GM21737 (cell line): ENCODE data around the gene CLIC6.
"Not testable (repeated sequence)": the region's sequence is repeated elsewhere in the genome, so short reads cannot be mapped to it uniquely, and the experiment has no call there.

ENCODE experiments used
- ATAC-seq: cut with Tn5 transposase; IDR thresholded peaks from one replicate; pipeline ENCODE4 v1.9.1; 2021; ENCODE audit warnings: mild to moderate bottlenecking, moderate library complexity; ENCODE audit not compliant: unreplicated experiment

Gene CLIC6

DNA sequence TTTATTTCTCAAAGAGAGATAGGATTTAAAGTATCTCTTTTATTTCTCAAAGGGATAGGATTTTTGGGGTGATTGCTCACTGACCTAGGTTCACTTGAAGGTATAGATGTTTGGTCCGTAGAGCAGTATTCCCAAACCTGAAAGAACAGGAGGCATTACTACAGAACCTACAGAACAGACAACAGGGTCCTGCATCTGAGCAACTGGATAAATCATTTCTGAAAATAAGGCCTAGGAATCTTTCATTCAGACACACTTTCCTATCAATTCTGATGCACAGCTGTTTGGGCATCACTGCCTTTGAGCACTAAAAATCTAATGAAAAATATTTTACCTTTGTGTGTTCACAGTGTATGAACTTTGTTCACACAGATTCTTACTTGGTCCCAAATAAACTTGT lies 17.2 kb upstream of the CLIC6 start:
- ATAC-seq, result no peak

DNA sequence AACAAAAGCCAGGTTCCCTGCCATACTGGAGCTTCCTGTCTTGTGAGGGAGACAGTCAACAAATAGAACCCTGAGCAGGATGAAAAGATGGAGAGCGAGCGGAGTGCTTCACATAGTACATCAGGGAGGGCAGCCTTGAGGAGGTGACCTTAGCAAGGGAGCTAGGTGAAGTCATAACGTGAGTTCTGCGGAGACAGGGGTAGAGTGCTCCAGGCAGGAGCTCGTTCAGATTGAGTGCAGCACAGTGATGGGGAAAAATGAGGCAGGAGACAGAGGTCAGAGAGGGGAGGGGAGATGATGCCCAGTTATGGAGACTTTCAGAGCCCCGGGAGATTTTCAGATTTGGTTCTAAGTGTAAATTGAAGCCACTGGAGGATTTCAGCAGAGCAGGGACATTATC lies 15.3 kb upstream of the CLIC6 start:
- no peak for ATAC-seq

DNA sequence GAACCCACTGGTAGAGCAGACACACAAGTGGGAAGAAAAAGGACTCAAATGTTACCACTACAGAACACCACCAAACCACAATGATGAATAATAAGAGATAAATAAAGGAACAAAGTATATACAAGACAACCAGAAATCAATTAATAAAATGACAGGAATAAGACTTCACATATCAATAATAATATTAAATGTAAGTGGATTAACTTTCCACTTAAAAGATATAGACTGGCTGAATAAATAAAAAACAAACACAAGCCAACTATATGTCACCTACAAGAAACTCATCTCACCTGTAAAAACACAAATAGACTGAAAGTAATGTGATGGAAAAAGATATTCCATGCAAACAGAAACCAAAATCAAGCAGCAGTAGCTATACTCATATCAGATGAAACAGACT lies 6.9 kb upstream of the CLIC6 start:
- no peak for ATAC-seq

DNA sequence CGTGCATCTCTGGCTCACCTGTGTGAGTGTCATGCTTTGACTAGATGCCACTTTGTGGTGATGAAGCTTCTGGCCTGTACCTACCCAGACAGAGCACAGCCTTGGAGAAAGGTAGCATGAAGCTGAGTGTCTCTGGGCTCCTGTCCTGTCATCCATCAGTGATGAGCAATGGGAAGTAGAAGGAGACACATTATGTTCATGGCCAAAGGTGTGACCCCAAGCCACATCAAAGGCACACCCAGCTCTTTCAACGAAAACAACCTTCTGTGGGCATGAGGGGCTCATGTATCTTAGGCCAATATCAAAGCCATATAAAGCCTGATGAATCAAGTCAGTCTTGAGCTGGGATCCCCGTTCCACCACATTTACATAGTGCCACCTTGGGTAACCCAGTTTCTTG lies 1.0 kb upstream of the CLIC6 start:
- no peak for ATAC-seq

DNA sequence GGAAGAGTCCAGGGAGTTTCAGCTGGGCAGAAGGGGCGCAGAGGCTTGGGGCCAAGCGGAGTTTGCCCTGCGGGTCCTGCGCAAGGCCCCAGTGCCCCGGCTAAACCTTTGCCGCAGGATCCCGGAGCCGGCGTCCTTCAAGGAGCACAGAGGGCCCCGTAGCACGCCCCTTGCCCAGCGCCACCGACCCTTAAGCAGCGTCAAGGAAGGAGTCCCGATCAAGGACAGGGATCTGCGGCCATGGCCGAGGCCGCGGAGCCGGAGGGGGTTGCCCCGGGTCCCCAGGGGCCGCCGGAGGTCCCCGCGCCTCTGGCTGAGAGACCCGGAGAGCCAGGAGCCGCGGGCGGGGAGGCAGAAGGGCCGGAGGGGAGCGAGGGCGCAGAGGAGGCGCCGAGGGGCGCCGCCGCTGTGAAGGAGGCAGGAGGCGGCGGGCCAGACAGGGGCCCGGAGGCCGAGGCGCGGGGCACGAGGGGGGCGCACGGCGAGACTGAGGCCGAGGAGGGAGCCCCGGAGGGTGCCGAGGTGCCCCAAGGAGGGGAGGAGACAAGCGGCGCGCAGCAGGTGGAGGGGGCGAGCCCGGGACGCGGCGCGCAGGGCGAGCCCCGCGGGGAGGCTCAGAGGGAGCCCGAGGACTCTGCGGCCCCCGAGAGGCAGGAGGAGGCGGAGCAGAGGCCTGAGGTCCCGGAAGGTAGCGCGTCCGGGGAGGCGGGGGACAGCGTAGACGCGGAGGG lies 520 bp downstream of the CLIC6 start:
- ATAC-seq, result no peak

DNA sequence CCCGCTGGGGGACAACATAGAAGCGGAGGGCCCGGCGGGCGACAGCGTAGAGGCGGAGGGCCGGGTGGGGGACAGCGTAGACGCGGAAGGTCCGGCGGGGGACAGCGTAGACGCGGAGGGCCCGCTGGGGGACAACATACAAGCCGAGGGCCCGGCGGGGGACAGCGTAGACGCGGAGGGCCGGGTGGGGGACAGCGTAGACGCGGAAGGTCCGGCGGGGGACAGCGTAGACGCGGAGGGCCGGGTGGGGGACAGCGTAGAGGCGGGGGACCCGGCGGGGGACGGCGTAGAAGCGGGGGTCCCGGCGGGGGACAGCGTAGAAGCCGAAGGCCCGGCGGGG lies 1.1 kb downstream of the CLIC6 start:
- not testable (repeated sequence) for ATAC-seq

DNA sequence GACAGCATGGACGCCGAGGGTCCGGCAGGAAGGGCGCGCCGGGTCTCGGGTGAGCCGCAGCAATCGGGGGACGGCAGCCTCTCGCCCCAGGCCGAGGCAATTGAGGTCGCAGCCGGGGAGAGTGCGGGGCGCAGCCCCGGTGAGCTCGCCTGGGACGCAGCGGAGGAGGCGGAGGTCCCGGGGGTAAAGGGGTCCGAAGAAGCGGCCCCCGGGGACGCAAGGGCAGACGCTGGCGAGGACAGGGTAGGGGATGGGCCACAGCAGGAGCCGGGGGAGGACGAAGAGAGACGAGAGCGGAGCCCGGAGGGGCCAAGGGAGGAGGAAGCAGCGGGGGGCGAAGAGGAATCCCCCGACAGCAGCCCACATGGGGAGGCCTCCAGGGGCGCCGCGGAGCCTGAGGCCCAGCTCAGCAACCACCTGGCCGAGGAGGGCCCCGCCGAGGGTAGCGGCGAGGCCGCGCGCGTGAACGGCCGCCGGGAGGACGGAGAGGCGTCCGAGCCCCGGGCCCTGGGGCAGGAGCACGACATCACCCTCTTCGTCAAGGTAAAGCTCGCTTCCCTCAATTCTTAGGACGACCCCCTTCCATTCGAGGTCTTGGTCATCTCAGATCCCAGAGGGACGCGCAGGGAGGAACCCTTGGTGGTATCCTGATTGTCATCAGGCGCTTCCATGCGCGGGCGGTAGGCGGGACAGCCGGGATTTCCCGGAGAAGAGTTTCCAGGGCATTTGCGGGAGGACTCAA lies 1.6 kb downstream of the CLIC6 start:
- no peak for ATAC-seq

DNA sequence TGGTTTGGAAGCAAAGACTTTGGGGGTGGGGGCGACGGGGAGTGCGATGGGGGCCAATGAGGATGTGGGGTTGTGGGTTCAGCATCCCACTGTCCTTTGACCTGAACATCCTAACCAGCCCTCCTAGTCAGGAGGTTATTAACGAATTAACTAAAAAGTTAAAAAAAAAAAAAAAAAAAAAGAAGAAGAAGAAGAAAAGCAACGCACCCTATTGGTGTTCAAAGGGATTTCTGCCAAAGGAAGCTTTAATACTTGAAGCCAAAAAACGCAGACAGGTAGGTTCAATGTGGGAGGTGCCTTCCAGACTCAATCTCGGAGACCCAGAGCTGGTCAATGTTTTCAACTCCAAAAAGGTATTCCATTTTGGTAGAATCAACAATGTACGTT lies 2.2 kb downstream of the CLIC6 start:
- ATAC-seq, result no peak

DNA sequence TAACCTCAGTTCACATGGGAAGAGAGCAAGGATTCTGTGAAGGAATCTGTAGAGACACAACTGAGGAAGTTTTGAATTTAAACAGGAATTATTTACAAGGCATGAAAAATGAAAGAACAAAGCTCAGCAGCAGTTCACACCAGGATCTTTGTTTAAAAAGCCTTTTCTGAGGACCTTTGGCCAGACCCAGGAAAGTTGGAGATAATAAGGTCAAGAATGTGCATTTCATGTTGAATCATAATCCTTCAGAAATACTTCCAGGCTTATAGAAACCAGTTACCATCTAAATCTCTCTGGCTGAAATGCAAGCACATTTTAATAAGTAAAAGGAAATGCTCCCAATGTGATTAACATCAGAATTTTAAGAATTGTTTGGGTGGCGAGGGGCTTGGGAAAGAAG lies 2.7 kb downstream of the CLIC6 start:
- ATAC-seq, result no peak

DNA sequence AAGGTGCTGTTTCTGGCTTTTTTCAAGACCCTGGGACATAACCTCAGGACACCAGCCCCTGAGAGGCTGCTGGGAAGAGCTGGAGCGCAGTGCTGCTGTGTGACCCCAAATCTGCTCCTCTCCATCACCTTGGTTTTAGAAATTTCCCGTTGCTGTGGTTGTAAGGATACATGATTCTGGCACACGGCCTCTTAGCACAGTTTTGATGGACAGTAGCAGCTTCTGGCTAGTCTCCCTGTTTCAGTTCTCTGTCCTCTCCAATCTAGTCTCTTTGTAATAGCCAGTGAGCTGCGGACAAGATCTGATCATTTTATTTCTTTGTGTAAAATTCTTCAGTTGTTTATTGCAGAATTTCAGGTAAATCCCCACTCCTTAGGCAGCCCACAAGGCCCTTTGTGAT lies 3.1 kb downstream of the CLIC6 start:
- ATAC-seq, result no peak

DNA sequence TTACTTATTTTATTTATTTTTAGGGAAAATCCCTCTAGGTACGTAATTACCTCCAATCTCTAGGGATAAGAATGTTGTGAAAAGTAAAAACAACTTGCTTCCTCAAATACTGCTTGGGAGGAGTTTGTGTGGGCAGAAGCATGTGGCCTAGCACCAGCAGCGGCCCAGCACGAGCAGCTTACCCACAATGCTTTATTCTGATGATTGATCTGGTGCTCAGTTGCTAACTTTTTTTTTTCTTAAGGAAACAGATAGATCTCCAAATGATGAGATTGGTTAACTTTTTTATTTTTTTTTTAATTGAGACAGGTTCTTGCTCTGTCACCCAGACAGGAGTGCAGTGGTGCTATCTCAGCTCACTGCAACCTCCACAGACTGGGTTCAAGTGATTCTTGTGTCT lies 4.2 kb downstream of the CLIC6 start:
- no peak for ATAC-seq

DNA sequence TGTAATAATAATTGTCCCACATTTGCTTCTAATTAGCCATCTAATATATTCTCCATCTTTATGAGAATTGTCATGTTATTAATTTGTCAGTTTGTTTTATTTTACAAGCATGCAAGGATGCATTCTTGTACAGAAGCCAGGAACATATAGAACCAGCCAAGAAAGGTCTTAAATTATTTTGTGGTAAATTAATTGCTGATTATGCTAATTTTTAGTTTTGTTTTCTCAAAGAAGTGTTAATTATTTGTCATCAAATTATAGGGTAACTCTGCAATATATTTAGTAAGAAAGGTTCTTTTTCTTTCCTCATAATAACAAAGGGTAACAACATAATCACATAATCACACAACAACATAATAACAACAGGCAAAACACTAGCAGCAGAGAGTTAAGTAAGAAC lies 5.7 kb downstream of the CLIC6 start:
- no peak for ATAC-seq

DNA sequence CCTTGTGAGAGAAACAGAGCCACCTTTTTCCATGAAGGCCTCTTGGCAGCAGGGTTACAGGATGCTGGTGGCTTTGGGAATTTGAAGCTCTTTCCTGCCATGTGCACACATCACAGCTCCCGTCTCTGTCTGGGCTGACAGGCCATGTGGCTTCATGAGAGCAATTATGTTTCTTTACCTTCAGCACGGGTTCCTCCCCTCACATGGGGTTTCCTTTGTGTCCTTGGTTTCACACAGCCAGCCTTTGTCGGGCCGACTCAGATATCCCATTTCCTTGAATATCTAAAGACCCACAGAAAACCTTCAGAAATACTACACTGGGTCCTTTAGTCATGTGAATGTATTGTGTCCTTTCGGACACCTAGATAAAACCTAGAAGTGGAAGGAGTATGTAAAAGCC lies 7.1 kb downstream of the CLIC6 start:
- no peak for ATAC-seq

DNA sequence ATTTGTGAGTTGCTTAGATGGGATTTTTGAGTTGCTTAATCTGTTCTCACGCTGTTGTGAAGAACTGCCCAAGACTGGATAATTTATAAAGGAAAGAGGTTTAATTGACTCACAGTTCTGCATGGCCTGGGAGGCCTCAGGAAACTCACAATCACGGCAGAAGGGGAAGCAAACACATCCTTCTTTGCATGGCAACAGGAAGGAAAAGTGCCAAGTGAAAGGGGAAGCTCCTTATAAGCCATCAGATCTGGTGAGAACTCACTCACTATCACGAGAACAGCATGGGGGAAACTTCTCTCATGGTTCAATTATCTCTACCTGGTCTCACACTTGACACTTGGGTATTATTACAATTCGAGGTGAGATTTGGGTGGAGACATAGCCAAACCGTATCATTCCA lies 10.3 kb downstream of the CLIC6 start:
- no peak for ATAC-seq

DNA sequence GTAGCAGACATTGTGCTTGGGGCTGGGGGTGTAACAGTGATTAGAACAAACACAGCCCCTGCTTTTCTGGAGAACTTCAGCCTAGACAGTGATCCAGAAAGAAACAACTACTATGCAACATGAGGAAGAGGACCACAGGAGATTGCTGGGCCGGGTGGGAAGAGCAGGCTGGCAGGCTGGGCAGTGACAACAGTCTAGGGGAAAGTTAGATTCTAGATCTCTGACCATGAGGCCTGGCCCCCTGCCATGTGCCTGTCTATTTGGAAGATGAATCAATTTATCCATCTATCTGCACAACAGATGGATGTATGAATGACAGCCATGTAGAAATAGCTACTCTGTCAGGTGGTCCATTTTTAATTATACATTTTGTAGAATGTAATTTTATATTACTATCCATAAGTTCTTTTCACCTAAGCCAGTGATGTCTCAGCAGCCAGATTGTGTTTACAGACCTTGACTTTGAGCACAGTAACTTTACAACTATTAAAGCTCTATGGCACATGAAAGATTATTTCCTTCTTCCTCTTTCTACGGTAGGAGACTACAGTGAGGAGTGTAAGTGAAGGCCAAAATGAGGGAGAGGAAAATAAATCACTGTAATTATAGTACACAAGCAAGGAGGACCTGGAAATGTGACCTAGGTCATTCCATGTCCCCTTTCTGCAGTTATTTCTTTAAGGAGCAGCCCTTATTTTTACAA lies 15.5 kb downstream of the CLIC6 start:
- ATAC-seq, result no peak

DNA sequence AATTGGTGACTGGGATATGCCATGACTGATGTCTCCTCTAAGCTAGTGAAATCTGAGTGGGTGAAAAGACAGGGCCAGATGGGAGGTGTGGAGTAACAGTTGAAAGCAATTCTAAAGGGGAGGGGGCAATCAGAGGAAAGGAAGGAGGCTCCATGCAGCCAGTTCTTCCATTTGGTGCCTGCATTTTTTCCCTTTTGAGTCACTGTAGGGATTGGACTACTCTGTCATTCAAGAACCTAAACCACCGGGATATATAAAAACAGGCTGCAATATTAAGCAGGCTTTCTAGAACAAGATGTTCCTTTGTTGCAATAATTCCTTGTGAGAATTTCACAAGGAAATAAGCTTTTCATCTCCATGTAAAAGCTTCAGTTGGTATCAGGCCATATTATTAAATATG lies 18.3 kb downstream of the CLIC6 start:
- no peak for ATAC-seq

DNA sequence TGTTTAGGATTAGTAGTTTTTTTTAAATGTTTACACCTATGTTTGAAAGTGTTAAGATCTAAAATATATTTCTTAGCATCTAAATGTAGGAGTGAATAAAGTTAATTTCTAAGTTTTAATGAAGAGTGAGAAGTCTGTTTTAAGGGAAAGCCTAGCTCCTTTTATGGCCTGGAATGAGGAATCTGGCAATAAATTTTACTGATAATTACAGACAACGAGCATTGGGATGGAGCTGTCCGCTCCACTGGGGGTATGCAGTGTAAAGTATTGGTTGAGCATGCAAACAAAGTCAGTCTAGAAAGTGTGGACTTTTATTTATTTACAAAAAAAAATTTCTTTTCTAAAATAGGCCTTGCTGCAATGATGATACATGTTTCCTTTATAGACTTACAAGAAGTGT lies 19.0 kb downstream of the CLIC6 start:
- ATAC-seq, result no peak

DNA sequence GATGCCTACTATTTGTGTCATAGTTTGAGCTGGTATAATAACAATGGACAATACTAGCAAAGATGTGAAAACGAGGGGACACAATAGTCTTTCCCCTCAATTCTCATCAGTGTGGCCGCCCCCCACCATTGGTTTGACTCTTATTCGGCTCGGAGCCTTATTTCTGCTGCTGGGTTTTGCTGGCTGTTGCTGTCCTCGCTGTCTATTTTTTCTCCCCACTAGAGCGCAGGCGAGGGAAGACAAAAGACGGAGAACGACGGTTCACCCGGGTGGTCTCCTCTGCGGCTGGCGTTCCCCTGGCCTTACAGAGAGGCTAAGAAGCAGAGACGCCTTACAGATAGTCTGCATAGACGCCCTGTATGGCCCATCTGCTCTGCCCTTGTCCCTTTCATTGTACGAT lies 19.4 kb downstream of the CLIC6 start:
- ATAC-seq, result no peak

DNA sequence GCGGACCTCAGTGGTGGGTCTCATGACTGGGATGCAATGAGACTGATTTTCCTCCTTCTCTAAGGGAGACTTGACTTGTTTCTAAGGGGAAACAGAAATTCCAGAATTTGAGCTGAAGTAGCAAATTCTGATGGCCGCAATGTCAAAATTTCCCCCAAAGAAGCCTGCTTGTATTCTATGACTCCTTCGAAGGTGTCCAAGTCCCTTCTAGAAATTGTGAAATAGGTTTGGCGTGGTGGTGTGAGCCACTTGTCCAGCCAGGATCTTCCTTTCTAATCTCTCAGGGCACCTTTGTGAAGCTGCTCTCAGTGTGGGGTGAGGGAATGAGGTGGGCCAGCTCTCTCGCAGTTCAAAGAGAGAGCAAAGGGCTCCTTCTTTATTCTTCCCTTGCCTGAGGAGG lies 19.9 kb downstream of the CLIC6 start:
- no peak for ATAC-seq

DNA sequence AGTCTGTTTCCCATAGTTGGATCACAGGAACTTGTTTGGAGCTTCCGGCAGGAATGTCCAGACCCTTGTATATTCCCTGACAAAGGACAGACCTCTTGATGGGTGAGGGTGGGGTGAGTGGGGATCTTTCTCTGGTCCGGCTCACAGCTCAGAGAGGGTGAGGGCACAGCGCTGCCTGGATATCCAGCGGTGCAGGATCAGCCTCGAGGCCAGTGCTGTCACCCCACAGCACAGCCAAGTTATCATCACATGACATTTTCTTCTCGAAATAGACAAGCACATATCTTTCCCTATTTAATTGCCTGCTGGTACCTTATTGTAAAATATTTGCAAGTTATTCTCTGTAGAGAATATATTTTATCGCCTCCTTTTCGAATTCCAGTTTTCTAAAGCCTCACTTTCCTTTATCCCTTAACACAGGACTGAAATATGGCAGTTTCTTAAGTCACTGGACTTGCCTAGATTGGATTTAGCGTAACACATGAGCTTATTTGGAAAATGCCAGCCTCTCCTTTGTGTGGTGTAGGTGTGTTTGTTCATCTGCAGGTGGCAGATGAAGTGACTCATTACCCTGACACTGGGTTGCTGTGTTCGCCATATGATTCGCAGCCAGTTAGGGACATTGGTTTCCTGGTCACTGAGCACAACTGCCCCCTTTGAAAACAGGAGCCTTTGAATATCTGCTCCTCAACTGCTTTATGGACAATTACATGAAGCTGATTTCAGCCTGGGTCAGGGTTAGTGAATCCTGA lies 21.4 kb downstream of the CLIC6 start:
- no peak for ATAC-seq

DNA sequence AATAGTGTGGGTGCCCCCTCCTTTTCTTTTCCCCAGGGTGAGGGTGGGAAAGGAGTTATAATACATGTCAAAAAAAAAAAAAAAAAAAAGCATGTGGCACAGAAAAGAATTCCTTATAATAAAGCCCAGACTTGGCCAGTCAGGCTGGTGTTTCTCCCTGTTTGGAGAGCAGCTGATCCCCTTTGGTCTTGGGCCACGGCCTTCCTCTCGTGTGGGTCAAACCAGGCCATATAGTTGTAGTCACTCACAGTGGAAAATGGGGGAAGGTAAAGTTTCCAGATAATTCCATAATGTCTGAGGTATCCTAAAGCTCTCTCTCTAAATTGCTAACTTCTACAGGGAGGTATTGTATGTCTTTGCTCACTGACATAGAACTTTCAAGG lies 22.0 kb downstream of the CLIC6 start:
- no peak for ATAC-seq
